Testis (tissue), 3 donors: ENCODE data around the gene LSM14A. TPM values are rescaled to one million over a fixed set of nuclear protein-coding genes. Genes with fewer than 3 reads are reported as not detected.

Experiments used
- DNase-seq: peaks from one replicate; pipeline ENCODE4 v3.0.0-alpha.2; 2019
- H3K27ac ChIP-seq, 2 donors: fragments of 200-600 bp; sonication (generic); one replicate each; pipeline ENCODE4 v1.5.1; 2019
- H3K27me3 ChIP-seq: fragments of 200-600 bp; sonication (generic); one replicate; pipeline ENCODE4 v1.5.1; 2019
- H3K36me3 ChIP-seq: fragments of 200-600 bp; sonication (generic); one replicate; pipeline ENCODE4 v1.5.1; 2017; ENCODE audit warnings: low read depth; ENCODE audit errors: missing control alignments
- H3K4me1 ChIP-seq: fragments of 200-600 bp; sonication (generic); one replicate; pipeline ENCODE4 v1.5.1; 2019
- H3K4me3 ChIP-seq, 2 donors: fragments of 200-600 bp; sonication (generic); one replicate each; pipeline ENCODE4 v1.5.1; 2017 to 2019
- H3K9me3 ChIP-seq: fragments of 200-600 bp; sonication (generic); one replicate; pipeline ENCODE4 v1.5.1; 2017
- POLR2A ChIP-seq: fragments of 450-650 bp; IDR thresholded peaks from one replicate; pipeline ENCODE4 v1.6.1; 2017; ENCODE audit warnings: antibody characterized with exemption, mild to moderate bottlenecking, moderate library complexity
- WGBS, 2 donors: methylation state at CpG; one replicate each; pipeline ENCODE4 v1.1.5; 2018; 5-methylcytosine and 5-hydroxymethylcytosine counted together
- intact Hi-C: fragments of 100-400 bp; cut with DNase I; formaldehyde crosslinking; loops from one replicate; pipeline ENCODE4 v1.15.1; 2023; ENCODE audit warnings: low total_unique reads
- polyA plus RNA-seq: library from polyadenylated mRNA; stranded (reverse); fragments of 350-450 nt; fragmentation: Illumina TruSeq; extraction: RNeasy Lipid Tissue Mini Kit (QIAGEN cat#74804); gene quantifications from one replicate; pipeline ENCODE4 v1.2.3, GENCODE V29; 2014; ENCODE audit warnings: low read depth, low replicate concordance; ENCODE audit not compliant: insufficient read depth
- total RNA-seq, 2 donors: library from RNA; depleted of rRNA; stranded (reverse); fragments of >200 nt; gene quantifications; one replicate each; pipeline ENCODE4 v1.2.3, GENCODE V29; 2016
- TF ChIP-seq, protein P1 (sequence below), 3 experiments: fragments of 450-650 bp in 2 of 3; fragments of 200-600 bp in 1 of 3; sonication (generic) in 1 of 3; IDR thresholded peaks; one replicate each; pipeline ENCODE4 v1.5.1; 2016 to 2019; ENCODE audit warnings: antibody characterized with exemption in 3 of 3, mild to moderate bottlenecking in 2 of 3, moderate library complexity in 1 of 3

Gene LSM14A
- total and polyA plus RNA-seq, 3 donors from 2014 or later, result 122 to 192 (median 174) TPM

DNA sequence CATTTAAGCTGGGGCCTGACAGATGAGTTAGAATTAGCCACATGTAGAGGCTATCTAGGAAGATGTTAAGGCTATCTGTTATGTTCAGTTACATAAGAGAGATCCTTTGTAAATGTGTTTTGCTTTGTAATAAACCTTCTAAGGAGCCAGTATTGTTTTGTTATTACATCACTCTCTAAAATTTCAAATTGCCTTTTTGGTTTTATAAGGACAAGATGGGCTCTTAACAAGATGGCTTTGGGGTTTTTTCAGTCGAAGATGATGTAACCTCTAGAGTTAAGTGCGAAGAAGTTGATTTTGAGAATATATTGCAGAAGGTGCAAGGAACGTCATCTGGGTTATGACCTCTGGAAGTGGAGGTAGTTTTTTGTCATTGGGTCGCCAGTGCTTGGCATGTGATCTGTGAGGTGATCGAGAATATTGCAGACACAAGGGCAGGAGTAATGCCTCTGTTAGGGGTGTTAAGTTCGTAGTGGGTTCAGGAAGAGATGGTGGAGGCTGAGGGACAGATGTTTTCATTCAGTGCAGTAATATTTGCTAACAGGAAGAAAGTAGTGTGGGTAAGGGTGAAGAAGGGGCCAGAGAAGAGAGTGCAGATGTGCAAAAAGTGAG is 12.7 kb downstream of the LSM14A start:
- Histone ChIP-seq H3K27me3 (no peaks in the 10 kb centered on the region), H3K4me3 (no peak overlapping the region), H3K9me3 (no peaks in the 10 kb centered on the region), H3K36me3 (no peaks in the 10 kb centered on the region), H3K27ac (no peak overlapping the region), H3K4me1 (peaks cover 30% of the 10 kb centered on the region)
- intact Hi-C loops, result no loop called here
- 66 to 73% methylated on average over 6 of the region's 6 CpGs for WGBS, 2 donors
- TF ChIP-seq, protein P1, sequence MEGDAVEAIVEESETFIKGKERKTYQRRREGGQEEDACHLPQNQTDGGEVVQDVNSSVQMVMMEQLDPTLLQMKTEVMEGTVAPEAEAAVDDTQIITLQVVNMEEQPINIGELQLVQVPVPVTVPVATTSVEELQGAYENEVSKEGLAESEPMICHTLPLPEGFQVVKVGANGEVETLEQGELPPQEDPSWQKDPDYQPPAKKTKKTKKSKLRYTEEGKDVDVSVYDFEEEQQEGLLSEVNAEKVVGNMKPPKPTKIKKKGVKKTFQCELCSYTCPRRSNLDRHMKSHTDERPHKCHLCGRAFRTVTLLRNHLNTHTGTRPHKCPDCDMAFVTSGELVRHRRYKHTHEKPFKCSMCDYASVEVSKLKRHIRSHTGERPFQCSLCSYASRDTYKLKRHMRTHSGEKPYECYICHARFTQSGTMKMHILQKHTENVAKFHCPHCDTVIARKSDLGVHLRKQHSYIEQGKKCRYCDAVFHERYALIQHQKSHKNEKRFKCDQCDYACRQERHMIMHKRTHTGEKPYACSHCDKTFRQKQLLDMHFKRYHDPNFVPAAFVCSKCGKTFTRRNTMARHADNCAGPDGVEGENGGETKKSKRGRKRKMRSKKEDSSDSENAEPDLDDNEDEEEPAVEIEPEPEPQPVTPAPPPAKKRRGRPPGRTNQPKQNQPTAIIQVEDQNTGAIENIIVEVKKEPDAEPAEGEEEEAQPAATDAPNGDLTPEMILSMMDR (IDR thresholded peaks at IDR 0.05), result no peak
- no peak for TF ChIP-seq POLR2A
- DNase-seq, result no peak

DNA sequence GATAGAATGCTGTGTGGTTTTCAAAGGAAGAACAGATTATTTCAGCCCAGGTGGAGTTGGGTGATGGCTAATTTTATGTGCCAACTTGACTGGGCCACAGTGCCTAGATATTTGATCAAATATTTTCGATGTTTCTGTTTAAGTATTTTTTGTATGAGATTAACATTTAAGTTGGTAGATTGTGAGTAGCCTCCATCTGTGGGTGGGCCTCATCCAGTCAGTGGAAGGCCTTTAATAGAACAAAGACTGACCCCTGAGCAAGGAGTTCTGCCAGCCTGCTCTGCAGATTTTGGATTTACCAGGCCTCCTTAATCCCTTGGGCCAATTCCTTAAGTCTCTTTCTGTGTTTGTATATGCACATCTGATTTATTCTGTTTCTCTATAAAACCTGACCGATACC is 13.9 kb downstream of the LSM14A start:
- Histone ChIP-seq H3K36me3 (no peaks in the 10 kb centered on the region), H3K27ac (no peak overlapping the region), H3K4me1 (peaks cover 24% of the 10 kb centered on the region), H3K4me3 (no peak overlapping the region), H3K27me3 (no peaks in the 10 kb centered on the region), H3K9me3 (no peaks in the 10 kb centered on the region)
- DNase-seq, result no peak
- WGBS, 2 donors, result 91 to 94% methylated on average over 2 of the region's 2 CpGs
- intact Hi-C loops, result no loop called here
- TF ChIP-seq, protein P1 (IDR thresholded peaks at IDR 0.05), result no peak
- TF ChIP-seq POLR2A, result no peak

DNA sequence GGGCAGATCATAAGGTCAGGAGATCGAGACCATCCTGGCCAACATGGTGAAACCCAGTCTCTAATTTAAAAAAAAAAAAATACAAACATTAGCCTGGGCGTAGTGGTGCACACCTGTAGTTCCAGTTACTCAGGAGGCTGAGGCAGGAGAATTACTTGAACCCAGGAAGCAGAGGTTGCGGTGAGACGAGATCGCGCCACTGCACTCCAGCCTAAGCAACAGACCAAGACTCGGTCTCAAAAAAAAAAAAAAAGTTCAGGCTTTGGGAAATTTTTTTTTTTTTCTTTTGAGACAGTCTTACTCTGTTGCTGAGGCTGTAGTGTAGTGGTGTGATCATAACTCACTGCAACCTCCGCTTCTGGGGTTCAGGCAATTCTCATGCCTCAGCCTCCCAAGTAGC is 14.7 kb downstream of the LSM14A start:
- TF ChIP-seq, protein P1 (IDR thresholded peaks at IDR 0.05), result no peak
- no peak for TF ChIP-seq POLR2A
- no peak for DNase-seq
- Histone ChIP-seq H3K4me1 (peaks cover 28% of the 10 kb centered on the region), H3K27me3 (no peaks in the 10 kb centered on the region), H3K36me3 (no peaks in the 10 kb centered on the region), H3K4me3 (no peak overlapping the region), H3K27ac (no peak overlapping the region), H3K9me3 (no peaks in the 10 kb centered on the region)
- intact Hi-C loops, result no loop called here
- 95 to 96% methylated on average over 8 of the region's 8 CpGs for WGBS, 2 donors

DNA sequence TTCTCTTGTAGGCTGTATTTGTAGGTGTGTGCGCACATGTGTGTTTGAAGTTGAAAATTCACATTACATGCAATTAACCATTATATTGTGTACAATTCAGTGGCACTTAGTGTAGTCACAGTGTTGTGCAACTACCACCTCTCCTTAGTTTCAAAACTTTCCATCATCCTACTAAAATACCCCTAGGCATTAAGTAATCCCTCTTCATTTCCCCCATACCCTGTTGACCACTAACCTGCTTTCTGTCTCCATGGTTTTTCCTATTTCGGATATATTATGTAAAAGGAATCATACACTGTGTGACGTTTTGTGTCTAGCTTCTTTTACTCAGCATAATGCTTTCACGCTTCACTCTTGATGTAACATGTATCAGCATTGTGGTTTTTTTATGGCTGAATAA is 16.1 kb downstream of the LSM14A start:
- DNase-seq, result no peak
- intact Hi-C loops, result no loop called here
- Histone ChIP-seq H3K4me3 (no peak overlapping the region), H3K27me3 (no peaks in the 10 kb centered on the region), H3K4me1 (peaks cover 28% of the 10 kb centered on the region), H3K9me3 (no peaks in the 10 kb centered on the region), H3K36me3 (no peaks in the 10 kb centered on the region), H3K27ac (no peak overlapping the region)
- no peak for TF ChIP-seq POLR2A
- TF ChIP-seq, protein P1 (IDR thresholded peaks at IDR 0.05), result no peak
- WGBS, 2 donors, result 85 to 91% methylated on average over 4 of the region's 4 CpGs

- Histone ChIP-seq H3K4me1 (peaks cover 25% of the 10 kb centered on the region), H3K27me3 (no peaks in the 10 kb centered on the region), H3K4me3 (no peak overlapping the region), H3K36me3 (no peaks in the 10 kb centered on the region), H3K27ac (no peak overlapping the region), H3K9me3 (no peaks in the 10 kb centered on the region)
- intact Hi-C loops, result no loop called here
- 62 to 65% methylated on average over 2 of the region's 2 CpGs for WGBS, 2 donors
- no peak for DNase-seq
- TF ChIP-seq POLR2A, result no peak
- TF ChIP-seq, protein P1 (IDR thresholded peaks at IDR 0.05), result no peak
Observed at GRCh38 chr19:34189199-34189916, 17.1 kb downstream of the LSM14A start.
